ENCODE data around the gene SAC3D1.

The SAC3D1 gene

DNA sequence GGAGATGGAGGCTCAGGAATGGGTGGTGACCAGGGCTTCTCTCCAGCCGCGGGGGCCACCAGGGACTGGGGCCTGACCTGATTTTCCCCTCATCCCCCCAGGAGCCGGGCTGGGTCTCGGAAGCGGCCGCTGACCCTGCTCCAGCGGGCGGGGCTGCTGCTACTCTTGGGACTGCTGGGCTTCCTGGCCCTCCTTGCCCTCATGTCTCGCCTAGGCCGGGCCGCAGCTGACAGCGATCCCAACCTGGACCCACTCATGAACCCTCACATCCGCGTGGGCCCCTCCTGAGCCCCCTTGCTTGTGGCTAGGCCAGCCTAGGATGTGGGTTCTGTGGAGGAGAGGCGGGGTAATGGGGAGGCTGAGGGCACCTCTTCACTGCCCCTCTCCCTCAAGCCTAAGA lies 46.8 kb downstream of the SAC3D1 start:
- DNase-seq (ENCODE audit: low read depth): no peak

DNA sequence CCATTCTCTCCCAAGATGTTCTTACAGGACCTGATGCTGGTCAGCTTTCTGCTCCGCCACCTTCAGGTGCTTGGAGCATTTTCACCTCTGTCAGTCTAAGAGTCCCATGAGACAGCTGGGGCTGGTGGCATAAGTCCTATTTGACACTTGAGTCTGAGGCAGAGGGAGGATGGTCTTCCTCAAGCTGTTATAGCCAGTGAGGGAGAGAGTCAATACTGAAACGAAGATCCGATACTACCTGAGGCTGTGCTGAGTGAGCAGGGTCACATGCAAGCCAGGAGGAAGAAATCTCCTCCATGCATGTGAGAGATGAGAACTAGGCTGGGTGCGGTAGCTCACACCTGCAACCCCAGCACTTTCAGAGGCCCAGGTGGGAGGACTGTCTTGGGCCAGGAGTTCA lies 48.6 kb downstream of the SAC3D1 start:
- DNase-seq (ENCODE audit: low read depth): no peak

DNA sequence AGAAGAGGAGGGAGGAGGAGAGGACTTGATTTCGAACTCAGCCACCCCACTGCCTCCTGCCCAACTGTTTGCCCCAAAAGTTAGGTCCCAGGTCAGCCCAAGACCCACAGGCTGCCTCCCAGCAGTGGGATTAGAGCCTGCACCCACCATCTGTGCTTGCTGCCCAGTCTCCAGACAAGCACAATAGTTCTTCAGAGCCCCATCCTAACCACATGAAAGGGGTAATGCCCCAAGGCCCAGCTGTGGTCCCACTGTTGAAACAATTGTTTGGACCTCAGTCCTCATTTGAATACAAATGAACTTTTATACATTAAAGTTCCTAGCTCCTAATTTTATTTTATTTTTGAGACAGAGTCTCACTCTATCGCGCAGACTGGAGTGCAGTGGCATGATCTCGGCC lies 49.6 kb downstream of the SAC3D1 start:
- DNase-seq (ENCODE audit: low read depth): no peak

Measured in T-helper 22 cell (primary cell).